ENCODE results near the gene APLP2.

- TF ChIP-seq POLR2A (IDR thresholded peaks at IDR 0.05) (no peak), CTCF (IDR thresholded peaks at IDR 0.05) (no peak)
These were observed 29.7 kb downstream of the APLP2 start for GRCh38 chr11:130099356-130099755.

Data from Peyer's patch (tissue), 4 donors.